Esophagus muscularis mucosa (tissue), 4 donors: Measurements from ENCODE around the gene NUP98.

Source experiments
- EP300 ChIP-seq: sonication (generic); formaldehyde crosslinking; IDR thresholded peaks from one replicate; pipeline ENCODE4 v1.6.1; 2017; ENCODE audit warnings: antibody characterized with exemption
- POLR2A ChIP-seq: fragments of 450-650 bp; IDR thresholded peaks from one replicate; pipeline ENCODE4 v1.6.1; 2017; ENCODE audit warnings: antibody characterized with exemption, moderate library complexity, mild to moderate bottlenecking, low read depth
- POLR2AphosphoS5 ChIP-seq, 2 donors: sonication (generic); formaldehyde crosslinking; IDR thresholded peaks; one replicate each; pipeline ENCODE4 v1.6.1; 2017; ENCODE audit warnings: antibody characterized with exemption in 2 of 2
- TF ChIP-seq, protein P1 (sequence below), 3 experiments: fragments of 200-600 bp in 2 of 3; fragments of 450-650 bp in 1 of 3; sonication (generic) in 2 of 3; IDR thresholded peaks; one replicate each; pipeline ENCODE4 v1.5.1; 2017 to 2019; ENCODE audit warnings: antibody characterized with exemption in 3 of 3, mild to moderate bottlenecking in 2 of 3, moderate library complexity in 1 of 3

DNA sequence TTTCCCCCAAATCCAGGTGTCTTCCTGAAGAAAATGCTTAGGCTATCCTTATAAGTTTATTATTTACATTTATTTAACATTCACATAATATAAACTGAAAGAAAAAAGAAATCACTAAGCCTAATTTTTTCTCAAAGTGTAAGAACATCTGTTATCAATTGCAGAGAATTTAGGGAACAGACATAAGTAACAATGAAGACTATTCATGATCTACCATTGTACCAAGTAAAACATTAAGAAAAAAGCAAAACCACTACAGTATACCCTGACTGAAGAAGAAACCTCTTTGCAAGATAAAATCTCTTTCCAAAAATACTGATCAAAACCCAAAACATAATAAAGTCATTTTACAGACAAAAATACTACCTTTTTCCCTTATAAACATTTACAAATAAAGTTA lies 60.5 kb downstream of the NUP98 start:
- TF ChIP-seq EP300, result no peak
- TF ChIP-seq POLR2A, result no peak
- TF ChIP-seq, protein P1, sequence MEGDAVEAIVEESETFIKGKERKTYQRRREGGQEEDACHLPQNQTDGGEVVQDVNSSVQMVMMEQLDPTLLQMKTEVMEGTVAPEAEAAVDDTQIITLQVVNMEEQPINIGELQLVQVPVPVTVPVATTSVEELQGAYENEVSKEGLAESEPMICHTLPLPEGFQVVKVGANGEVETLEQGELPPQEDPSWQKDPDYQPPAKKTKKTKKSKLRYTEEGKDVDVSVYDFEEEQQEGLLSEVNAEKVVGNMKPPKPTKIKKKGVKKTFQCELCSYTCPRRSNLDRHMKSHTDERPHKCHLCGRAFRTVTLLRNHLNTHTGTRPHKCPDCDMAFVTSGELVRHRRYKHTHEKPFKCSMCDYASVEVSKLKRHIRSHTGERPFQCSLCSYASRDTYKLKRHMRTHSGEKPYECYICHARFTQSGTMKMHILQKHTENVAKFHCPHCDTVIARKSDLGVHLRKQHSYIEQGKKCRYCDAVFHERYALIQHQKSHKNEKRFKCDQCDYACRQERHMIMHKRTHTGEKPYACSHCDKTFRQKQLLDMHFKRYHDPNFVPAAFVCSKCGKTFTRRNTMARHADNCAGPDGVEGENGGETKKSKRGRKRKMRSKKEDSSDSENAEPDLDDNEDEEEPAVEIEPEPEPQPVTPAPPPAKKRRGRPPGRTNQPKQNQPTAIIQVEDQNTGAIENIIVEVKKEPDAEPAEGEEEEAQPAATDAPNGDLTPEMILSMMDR (IDR thresholded peaks at IDR 0.05), result no peak
- TF ChIP-seq POLR2AphosphoS5 (IDR thresholded peaks at IDR 0.05), result no peak
